NOMO-1 (cell line): ENCODE measurements around the gene C19orf81.

Experiments
- DNase-seq, 2 experiments: peaks; one replicate each; lab custom pipeline; 2025; ENCODE audit not compliant: unreplicated experiment in 2 of 2; lab: John Stamatoyannopoulos, UW

The C19orf81 gene

DNA sequence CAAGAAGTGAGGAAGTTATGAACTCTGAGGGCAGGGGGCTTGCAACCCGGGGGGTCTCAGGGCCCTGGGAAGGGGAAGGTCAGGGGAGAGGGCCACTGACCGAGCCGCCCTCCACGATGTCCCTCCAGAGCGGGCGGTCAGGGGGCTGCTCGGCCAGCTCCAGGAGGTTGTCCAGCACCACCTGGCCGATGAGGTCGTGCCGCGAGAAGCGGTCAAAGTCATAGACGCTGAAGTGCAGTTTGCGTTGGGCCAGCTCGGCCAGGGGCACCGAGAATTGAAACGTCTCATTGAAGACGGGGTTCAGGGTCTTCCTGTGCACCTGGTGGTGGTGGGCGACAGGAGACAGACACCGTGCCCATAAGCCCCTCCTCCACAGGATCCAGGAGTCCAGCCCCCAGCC lies 20.1 kb upstream of the C19orf81 start:
- DNase-seq: no peak

DNA sequence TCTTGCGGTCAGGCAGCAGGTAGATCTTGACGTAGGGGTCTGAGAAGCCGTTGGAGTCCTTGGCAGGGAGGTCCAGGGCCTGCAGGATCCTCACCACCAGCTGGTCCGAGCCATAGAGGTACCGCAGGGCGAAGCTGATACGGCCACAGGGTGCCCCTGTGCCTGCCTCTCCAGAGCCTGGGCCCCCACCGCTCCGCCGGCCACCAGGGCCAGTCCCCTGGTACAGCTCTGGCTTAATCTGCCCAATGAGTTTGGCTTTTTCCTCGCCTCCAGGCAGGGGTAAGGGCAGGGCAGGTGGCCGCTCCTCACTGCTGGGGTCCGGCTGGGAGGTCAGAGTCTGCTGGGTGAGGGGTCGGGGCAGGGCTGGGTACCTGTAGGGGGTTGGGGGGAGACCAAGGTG lies 19.4 kb upstream of the C19orf81 start:
- DNase-seq: no peak

DNA sequence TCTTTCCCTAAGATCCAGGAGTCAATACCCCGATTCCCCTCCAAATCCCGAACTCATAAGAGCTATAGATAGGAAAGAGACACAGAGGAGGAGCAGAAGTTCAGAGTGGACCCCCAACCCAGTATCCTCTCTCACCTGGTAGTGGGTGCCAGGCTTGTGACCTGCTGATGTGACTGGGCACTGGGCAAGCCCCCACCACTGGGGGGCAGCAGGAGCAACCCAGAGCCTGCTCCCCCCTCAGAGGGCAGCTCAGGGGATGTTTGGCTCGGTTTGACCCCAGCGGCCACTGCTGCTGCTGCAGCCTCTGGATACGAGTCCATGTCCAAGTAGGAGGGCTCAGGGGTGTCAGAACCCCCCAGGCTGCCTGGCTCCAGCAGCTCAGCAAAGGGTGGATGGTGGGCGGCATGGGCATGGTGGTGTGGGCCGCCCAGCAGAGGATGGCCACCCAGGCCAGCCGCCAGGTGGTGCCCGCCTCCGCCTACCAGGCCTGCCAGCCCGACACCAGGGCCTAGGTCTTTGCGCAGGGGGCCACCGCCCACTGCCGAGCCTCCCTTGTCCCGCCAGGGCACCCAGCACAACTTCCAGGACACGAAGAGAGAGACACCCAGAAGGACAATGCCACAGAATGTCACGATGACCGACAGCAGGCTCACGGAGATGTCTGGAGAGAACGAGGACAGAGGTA lies 17.0 kb upstream of the C19orf81 start:
- DNase-seq: no peak

DNA sequence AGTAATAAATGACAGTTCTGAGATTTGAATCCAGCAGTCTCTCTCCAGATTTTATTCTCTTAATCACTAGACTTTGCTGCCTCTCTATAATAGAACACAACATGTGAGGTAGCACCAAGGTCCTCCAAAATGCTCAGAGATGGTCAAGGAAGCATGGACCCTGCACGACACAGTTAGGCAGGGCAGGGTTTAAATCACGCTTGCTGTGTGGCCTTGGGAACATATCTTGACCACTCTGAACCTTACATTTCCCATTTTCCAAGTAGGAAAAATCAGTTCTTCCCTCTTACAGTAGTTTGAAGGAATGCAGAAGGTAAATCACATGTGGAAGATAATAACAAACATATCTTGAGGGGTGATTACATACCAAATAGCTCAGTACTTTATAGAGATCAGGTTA lies 15.9 kb upstream of the C19orf81 start:
- no peak for DNase-seq

- no peak for DNase-seq
Measured at GRCh38 chr19:50633973-50634372, 15.3 kb upstream of the C19orf81 start.

DNA sequence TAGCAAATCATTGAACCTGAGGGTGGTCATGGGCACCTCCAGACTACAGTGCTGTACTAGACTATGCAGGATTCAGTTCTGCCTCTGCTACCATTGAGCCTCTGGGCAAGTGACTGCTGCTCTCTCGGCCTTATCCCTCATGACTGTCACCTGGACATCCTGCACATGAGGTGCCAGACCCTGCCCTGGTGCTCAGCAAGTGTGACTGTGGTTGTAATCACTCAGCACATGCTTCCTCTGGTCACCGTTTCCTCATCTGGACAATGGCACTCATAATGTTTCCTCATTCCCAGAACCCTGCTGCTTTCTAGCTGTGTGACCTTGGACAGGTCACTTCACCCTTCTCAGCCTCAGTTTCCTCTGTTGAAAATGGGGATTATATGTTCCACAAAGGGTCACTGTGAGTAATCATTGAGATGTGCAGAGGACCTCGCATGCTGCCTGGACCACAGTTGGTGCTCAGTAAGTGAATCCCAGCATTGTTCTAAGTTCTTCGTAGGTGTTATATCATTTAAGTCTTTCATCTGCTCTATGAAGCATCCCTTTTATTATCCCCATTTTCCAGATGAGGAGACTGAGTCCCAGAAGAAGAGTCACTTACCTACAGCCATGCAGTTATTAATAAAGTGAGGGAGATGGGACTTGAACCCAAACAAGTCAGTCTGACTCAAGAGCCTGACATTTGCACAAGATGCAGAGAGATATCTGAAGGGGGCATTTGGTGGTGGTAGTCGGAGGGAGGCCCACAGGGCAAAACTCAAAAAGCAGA lies 12.7 kb upstream of the C19orf81 start:
- DNase-seq: no peak

GRCh38 chr19:50638600-50638999 lies 10.6 kb upstream of the C19orf81 start:
- no peak for DNase-seq

DNA sequence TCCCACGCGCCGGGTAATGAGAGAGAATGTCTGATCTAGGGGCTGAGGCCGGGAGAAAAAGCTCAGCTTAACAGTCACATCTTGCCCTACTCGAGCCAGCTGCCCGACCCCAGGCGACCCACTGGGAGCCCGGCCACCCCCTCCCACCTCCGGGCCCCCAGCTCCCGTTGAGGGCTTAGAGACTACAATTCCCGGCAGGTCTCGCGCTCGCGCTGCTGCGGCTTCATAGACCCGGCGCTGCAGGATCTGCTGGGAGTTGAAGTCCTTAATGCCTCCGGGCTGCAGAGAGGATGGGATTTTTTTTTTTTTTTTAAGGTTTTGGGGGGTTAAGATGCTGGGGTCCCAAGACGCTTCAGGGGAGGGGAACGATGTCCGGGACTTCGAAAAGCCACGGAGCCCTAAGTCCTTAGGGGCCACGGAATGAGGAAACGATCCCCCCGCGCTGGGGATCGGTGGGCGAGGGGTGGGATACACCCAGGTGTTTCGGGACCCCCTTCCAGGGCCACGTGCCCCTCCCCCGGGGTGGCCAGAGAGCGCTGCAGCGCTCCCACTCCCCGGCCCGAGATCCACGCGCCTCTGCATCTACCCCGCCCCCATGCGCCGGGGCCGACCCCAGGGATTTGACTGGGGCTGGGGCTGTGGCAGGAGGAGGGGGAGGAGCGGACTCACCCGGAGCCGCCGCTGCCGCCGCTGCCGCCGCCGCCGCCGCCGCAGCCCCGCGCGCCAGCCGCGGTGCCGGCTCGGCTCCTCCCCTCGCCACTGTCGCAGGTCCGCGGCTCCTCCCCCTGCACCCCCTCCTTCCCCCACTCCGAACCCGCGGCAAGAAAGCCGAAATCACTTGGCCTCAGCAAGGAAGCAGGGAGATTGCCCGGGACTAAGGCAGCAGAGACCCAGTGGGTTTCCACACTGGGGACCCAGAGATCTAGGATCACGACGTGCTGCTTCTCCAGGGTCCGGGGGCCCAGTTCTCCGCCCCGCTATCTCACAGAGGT lies 9.8 kb upstream of the C19orf81 start, which contains the start of gene SYT3:
TSS of gene SYT3 (minus strand) at position 761 of the 992 bp plus-strand sequence. CDS start 2,470 bp downstream, outside the sequence.
- peak; percentile 38 to 71 for DNase-seq

DNA sequence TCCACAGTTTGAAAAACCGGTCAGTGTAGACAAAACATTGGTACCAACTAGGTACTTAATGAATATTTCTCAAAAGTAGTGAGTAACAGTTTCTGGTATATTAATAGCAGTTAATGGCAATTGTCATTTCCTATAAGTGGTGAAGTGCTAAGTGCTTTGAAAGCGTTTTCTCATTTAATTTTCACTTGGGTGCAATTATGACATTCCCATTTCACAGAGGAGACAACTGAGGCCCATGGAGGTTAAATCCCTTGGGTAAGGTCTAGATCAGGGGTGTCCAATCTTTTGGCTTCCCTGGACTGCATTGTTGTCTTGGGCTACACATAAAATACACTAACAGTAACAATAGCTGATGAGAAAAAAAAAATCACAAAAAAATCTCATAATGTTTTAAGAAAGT lies 8.9 kb upstream of the C19orf81 start:
- DNase-seq: no peak

DNA sequence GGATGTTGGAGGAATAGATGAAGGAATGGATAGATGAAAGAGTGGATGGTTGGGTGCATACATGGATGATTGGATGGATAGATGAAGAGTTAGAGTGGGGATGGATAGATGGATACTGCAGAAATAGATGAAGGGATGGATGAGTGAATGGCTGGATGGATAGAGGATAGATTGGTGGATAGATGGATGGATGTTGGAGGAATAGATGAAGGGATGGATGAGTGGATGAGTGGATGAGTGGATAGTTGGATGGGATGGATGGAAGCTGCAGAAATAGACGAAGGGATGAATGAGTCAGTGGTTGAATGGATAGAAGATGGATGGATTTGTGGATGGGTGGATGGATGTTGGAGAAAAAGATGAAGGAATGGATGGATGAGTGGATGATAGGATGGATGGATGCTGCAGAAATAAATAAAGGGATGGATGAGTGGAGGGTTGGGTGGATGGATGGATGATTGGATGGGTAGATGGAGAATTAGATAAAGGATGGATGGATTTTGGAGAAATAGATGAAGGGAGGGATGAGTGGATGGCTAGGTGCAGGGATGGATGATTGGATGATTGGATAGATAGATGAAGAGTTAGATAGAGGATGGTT lies 4.8 kb upstream of the C19orf81 start:
- DNase-seq: no peak

- DNase-seq: no peak
Measured at GRCh38 chr19:50645107-50645506, 4.1 kb upstream of the C19orf81 start.

- DNase-seq: no peak
Measured at GRCh38 chr19:50646074-50646807, 3.0 kb upstream of the C19orf81 start.

DNA sequence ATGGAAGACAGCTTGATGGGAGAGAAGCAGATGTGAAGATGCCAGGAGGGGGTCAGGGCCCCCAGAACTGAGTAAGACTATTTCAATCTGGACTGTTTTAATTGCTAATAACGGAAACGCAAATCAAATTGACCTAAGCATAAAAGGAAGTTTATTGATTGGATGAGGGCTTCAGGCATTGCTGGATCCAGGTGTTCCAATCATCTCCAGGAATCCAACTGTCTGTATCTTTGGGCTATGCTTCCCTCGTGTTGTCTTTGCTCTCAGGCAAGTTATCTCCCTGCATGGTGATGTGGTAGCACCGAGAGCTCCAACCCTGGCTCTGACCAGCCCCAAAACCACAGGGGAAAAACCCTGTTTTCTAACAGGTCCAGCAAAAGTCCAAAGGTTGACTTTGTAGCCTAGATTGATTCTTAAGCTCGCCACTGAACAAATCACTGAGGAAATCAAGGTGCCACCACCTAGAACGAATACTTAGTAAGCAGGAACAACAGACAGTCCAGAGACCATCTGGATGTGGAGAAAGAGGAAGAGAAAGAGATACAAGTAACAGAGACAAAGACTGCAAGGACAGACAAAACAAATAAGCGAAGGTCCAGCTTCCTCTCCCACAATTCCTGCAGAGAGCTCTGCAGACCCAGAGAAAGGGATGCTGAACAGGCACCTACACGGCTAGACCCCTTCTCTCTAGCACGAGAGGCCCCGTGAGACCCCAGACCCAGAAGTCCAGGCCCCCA lies 1.2 kb upstream of the C19orf81 start:
- peak in 1 of 2 experiments; percentile 55 for DNase-seq

DNA sequence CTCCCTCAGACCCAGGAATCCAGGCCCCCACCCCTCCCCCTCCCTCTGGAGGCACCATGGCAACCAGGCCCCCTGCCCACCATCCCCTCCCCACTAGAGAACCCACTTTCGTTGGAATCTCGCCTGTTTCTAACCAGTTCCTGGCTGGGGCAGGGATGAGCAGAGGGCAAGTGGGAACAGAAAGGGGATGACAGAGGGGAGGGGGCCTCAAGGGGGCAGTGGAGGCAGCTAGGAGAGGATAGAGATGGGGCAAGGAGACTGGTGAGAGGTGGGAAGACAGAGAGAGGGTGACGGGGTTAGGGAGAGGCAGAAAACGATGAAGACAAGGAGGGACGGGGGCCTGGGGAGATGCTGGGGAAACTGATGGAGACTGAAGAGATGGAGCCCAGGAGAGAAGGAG lies 586 bp upstream of the C19orf81 start:
- no peak for DNase-seq

GRCh38 chr19:50651174-50651573 lies 1.9 kb downstream of the C19orf81 start:
- no peak for DNase-seq

DNA sequence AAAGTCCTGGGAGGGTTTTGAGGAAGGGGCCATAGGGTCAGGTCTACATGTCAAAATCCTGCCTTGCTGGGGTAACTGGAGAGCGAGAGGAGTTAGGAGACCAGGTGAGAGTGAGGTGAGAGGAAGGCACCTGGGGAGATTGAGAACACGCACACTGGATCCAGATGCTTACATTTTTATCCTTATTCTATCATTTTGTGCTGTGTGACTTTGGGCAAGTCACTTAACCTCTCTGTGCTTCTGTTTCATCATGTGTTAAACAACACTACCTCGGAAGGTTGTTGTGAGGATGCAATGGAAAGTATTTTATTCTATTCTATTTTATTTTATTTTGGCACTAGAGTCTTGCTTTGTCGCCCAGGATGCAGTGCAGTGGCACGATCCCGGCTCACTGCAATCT lies 3.5 kb downstream of the C19orf81 start:
- no peak for DNase-seq

DNA sequence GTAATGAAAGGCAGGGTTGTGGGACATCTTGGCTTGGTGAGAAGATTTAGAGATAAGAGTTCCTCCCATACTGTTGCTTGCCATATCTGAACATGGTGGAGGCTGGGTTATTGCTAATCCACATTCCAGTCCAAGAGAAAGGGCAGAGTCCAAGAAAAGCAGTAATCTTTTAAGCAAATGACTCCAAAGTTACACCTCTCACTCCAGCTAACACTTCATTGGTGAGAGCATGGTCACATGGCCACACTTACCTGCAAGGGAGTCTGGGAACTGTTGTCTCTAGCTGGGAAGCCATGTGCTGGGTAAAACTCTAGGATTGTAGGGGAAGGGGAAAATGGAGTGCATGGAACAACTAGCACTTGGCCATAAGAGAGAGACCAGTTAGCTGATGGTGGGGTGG lies 5.6 kb downstream of the C19orf81 start:
- DNase-seq: no peak

- no peak for DNase-seq
Measured at GRCh38 chr19:50657222-50657669, 8.0 kb downstream of the C19orf81 start.

DNA sequence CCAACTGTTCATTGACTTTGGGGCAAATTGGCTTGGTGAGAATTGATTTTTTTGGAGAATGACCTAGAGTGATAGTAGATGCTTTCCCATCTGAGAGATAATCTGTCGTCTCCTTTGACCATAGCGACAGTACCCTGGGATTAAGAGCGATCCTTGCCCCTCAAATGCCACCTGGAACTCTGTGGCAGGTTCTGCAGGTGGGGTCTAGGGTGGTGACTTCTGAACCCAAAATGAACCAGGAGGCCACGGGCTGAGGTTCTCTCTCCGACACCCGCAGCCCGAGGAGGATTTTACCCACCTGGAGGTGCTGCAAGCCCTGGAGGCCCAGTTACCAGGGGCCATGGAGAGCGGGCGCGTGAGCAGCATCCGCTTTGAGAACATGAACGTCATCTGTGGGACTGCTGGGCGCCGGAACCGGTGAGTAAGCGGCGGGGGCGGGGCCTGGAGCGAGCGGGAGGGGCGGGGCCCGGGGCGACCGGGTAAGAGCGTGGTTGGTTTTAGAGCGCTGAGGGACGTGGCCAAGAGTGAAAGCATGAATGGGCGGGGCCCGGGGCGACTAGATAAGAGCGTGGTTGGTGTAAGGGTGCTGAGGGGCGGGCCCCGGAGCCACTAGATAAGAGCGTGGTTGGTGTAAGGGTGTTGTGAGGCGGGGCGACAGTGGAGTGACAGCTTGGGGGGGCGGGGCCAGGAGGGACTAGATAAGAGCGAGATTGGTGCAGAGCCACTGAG lies 8.6 kb downstream of the C19orf81 start:
- peak; percentile 99 for DNase-seq
